IMR-90 (cell line): ENCODE results near the gene AKR1D1. TPM values are rescaled to one million over a fixed set of nuclear protein-coding genes. Genes with fewer than 3 reads are reported as not detected.
"Not testable (repeated sequence)": the region's sequence is repeated elsewhere in the genome, so short reads cannot be mapped to it uniquely, and the experiment has no call there.

Source experiments
- ATAC-seq: fragments of 200-7000 bp; cut with Tn5 transposase; 2 replicates; pipeline ENCODE4 v1.9.1; 2020; ENCODE audit warnings: low read depth, mild to moderate bottlenecking, moderate library complexity
- BruUV-seq: library from RNA; stranded (reverse); fragments of 400-500 nt; replicated peaks from 2 replicates; lab custom pipeline; 2021; lab: Mats Ljungman, UMichigan
- CTCF ChIA-PET: fragments of 300-600 bp; formaldehyde crosslinking; extraction: SDS; loops from one replicate; lab custom pipeline; 2021; ENCODE audit warnings: antibody characterized with exemption; lab: Yijun Ruan, JAX
- POLR2A ChIA-PET: fragments of 300-600 bp; sonication (Branson Sonifier 250); formaldehyde crosslinking; loops from one replicate; lab custom pipeline; 2022; ENCODE audit warnings: antibody characterized with exemption; ENCODE audit not compliant: unreplicated experiment; lab: Charles Lee
- DNase-seq: peaks from one replicate; pipeline ENCODE4 v3.0.0; 2013
- H2AFZ ChIP-seq: replicated peaks from 2 replicates; pipeline ENCODE3; 2013; ENCODE audit warnings: low read length, mild to moderate bottlenecking; ENCODE audit not compliant: poor library complexity
- H2AK5ac ChIP-seq: 2 replicates; pipeline ENCODE4 v1.6.1; 2013; ENCODE audit warnings: low read depth, low read length, inconsistent platforms
- H2AK9ac ChIP-seq: replicated peaks from 2 replicates; pipeline ENCODE3; 2013; ENCODE audit warnings: mild to moderate bottlenecking, low read depth, low read length, moderate library complexity; ENCODE audit not compliant: poor library complexity
- H2BK120ac ChIP-seq: 2 replicates; pipeline ENCODE4 v1.6.1; 2013; ENCODE audit warnings: low read depth, low read length, inconsistent platforms
- H2BK15ac ChIP-seq: 3 replicates; pipeline ENCODE4 v1.6.1; 2013; ENCODE audit warnings: low read depth, low read length, inconsistent platforms
- H2BK20ac ChIP-seq: 2 replicates; pipeline ENCODE4 v1.6.1; 2013; ENCODE audit warnings: low read depth, mild to moderate bottlenecking, inconsistent platforms, low read length, moderate library complexity
- H2BK5ac ChIP-seq: 2 replicates; pipeline ENCODE4 v1.6.1; 2013; ENCODE audit warnings: mild to moderate bottlenecking, low read depth, low read length, inconsistent platforms; ENCODE audit not compliant: poor library complexity, severe bottlenecking
- H3K14ac ChIP-seq: replicated peaks from 2 replicates; pipeline ENCODE4 v1.6.1; 2013; ENCODE audit warnings: low read depth, low read length, inconsistent platforms
- H3K18ac ChIP-seq: 2 replicates; pipeline ENCODE4 v1.6.1; 2013; ENCODE audit warnings: low read depth, low read length, control low read depth
- H3K23ac ChIP-seq: 2 replicates; pipeline ENCODE4 v1.6.1; 2013; ENCODE audit warnings: low read depth, low read length, inconsistent platforms
- H3K27ac ChIP-seq: 2 replicates; pipeline ENCODE4 v1.5.1; 2013; ENCODE audit warnings: mild to moderate bottlenecking, control low read depth, low read length; ENCODE audit not compliant: insufficient read depth
- H3K27me3 ChIP-seq: 2 replicates; pipeline ENCODE4 v1.6.1; 2013; ENCODE audit warnings: low read length; ENCODE audit not compliant: control insufficient read depth, insufficient read depth
- H3K36me3 ChIP-seq: 2 replicates; pipeline ENCODE4 v1.6.1; 2013; ENCODE audit warnings: low read length, mixed read lengths; ENCODE audit not compliant: control insufficient read depth, insufficient read depth
- H3K4ac ChIP-seq: 2 replicates; pipeline ENCODE4 v1.6.1; 2013; ENCODE audit warnings: low read depth, low read length, inconsistent platforms
- H3K4me1 ChIP-seq: 2 replicates; pipeline ENCODE4 v1.6.1; 2013; ENCODE audit warnings: low read length, mixed read lengths; ENCODE audit not compliant: control insufficient read depth, insufficient read depth
- H3K4me2 ChIP-seq: 2 replicates; pipeline ENCODE4 v1.6.1; 2013; ENCODE audit warnings: low read depth, mild to moderate bottlenecking, control low read depth, low read length, moderate library complexity
- H3K4me3 ChIP-seq: 2 replicates; pipeline ENCODE4 v1.5.1; 2013; ENCODE audit warnings: low read depth, mild to moderate bottlenecking, control low read depth, low read length, moderate library complexity; ENCODE audit not compliant: insufficient read depth
- H3K56ac ChIP-seq: 2 replicates; pipeline ENCODE4 v1.6.1; 2013; ENCODE audit warnings: low read length, inconsistent platforms; ENCODE audit not compliant: insufficient read depth; ENCODE audit errors: extremely low read depth
- H3K79me1 ChIP-seq, 2 experiments: 2 replicates each; pipeline ENCODE4 v1.6.1; 2013; ENCODE audit warnings: low read length in 2 of 2, inconsistent platforms in 1 of 2, low read depth in 1 of 2
- H3K9ac ChIP-seq: 2 replicates; pipeline ENCODE4 v1.6.1; 2013; ENCODE audit warnings: low read depth, low read length, control low read depth
- H3K9me1 ChIP-seq: 2 replicates; pipeline ENCODE4 v1.6.1; 2013; ENCODE audit warnings: low read length, inconsistent platforms; ENCODE audit not compliant: insufficient read depth
- H3K9me3 ChIP-seq: 2 replicates; pipeline ENCODE4 v1.6.1; 2013; ENCODE audit warnings: low read length; ENCODE audit not compliant: control insufficient read depth, insufficient read depth
- H4K20me1 ChIP-seq: 2 replicates; pipeline ENCODE4 v1.6.1; 2013; ENCODE audit warnings: low read length, inconsistent platforms; ENCODE audit not compliant: insufficient read depth
- H4K5ac ChIP-seq: 2 replicates; pipeline ENCODE4 v1.6.1; 2013; ENCODE audit warnings: mild to moderate bottlenecking, low read depth, low read length, control low read depth
- H4K8ac ChIP-seq, 2 experiments: 2 replicates each; pipeline ENCODE4 v1.6.1; 2013; ENCODE audit warnings: low read depth in 2 of 2, low read length in 2 of 2, control low read depth in 1 of 2, inconsistent platforms in 1 of 2
- H4K91ac ChIP-seq: 2 replicates; pipeline ENCODE4 v1.6.1; 2013; ENCODE audit warnings: low read depth, low read length, inconsistent platforms; ENCODE audit not compliant: insufficient read depth
- WGBS, 2 experiments: methylation state at CpG; one replicate each; pipeline versions ENCODE4 v1.1.5 to v1.1.7; 2013; ENCODE audit warnings: missing lambda C conversion rate in 2 of 2; ENCODE audit not compliant: insufficient read length in 1 of 2; ENCODE audit errors: extremely low coverage in 2 of 2; 5-methylcytosine and 5-hydroxymethylcytosine counted together
- dilution Hi-C: fragments of 300-500 bp; cut with HindIII; formaldehyde crosslinking; loops from one replicate; pipeline ENCODE4 v1.14.3; 2018; ENCODE audit warnings: low sequenced_read_pairs; ENCODE audit not compliant: unreplicated experiment
- in situ Hi-C: fragments of 300-500 bp; cut with MboI; formaldehyde crosslinking; loops from 3 replicates; pipeline ENCODE4 v1.14.3; 2019; ENCODE audit warnings: low sequenced_read_pairs, inconsistent platforms, mixed read lengths
- intact Hi-C: fragments of 100-400 bp; cut with micrococcal nuclease; formaldehyde crosslinking; loops from 2 replicates; pipeline ENCODE4 v1.10.0; 2022
- polyA plus RNA-seq, 3 experiments: library from polyadenylated mRNA; depleted of rRNA; stranded (reverse); fragments of >200 nt; gene quantifications; 2 replicates each; pipeline ENCODE4 v1.2.3, GENCODE V29; 2012; ENCODE audit warnings: low replicate concordance in 1 of 3
- total RNA-seq: library from RNA; depleted of rRNA; stranded (reverse); fragments of >200 nt; gene quantifications from 2 replicates; pipeline ENCODE4 v1.2.3, GENCODE V29; 2012

Gene AKR1D1
- total and polyA plus RNA-seq, 2 of the 4 experiments (the other 2 are of a cell fraction): not detected

DNA sequence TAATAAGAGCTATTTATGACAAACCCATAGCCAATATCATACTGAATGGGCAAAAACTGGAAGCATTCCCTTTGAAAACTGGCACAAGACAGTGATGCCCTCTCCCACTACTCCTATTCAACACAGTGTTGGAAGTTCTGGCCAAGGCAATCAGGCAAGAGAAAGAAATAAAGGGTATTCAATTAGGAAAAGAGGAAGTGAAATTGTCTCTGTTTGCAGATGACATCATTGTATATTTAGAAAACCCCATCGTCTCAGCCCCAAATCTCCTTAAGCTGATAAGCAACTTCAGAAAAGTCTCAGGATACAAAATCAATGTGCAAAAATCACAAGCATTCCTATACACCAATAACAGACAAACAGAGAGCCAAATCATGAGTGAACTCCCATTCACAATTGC, 36.2 kb upstream of the AKR1D1 start:
- H2AK9ac ChIP-seq, H3K4ac ChIP-seq, H2AK5ac ChIP-seq, H3K79me1 ChIP-seq, dilution Hi-C loops, POLR2A ChIA-PET, in situ Hi-C loops, H3K4me1 ChIP-seq, H2BK15ac ChIP-seq, H4K5ac ChIP-seq, H3K27ac ChIP-seq, BruUV-seq, H2BK20ac ChIP-seq, H3K23ac ChIP-seq, H3K9ac ChIP-seq, H3K4me3 ChIP-seq, H2BK5ac ChIP-seq, H3K27me3 ChIP-seq, ATAC-seq, H3K4me2 ChIP-seq, H4K20me1 ChIP-seq, CTCF ChIA-PET, H3K9me3 ChIP-seq, H3K9me1 ChIP-seq, intact Hi-C loops, DNase-seq, H4K91ac ChIP-seq, H3K18ac ChIP-seq, H4K8ac ChIP-seq, H3K36me3 ChIP-seq, H3K14ac ChIP-seq, H3K56ac ChIP-seq, H2BK120ac ChIP-seq, H2AFZ ChIP-seq: not testable (repeated sequence)
- no CpG with 5 or more reads among the region's 1 CpG for WGBS, 2 experiments
